ENCODE data around the gene HSPA14.
"Not testable (repeated sequence)": the region's sequence is repeated elsewhere in the genome, so short reads cannot be mapped to it uniquely, and the experiment has no call there.

The HSPA14 gene

DNA sequence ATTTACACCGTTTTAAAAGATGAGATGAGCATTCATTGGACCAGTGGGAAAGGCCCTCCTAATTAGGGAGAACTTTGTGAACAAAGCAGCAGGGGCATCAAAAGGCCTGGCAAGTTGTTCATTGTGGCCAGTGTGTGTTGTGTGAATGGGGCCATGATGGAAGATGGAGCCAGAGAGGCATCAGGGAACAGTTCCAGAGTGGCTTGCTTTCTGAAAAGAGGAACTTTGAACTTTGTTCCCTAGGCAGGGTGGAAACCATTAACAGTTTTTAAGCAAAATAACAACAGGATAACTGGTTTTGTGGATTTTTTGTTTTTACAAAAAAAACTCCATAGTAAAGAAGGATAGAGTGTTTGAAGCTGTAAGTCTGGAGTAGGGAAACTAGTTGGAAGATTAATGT, 53.0 kb downstream of the HSPA14 start:
- no peak for DNase-seq

DNA sequence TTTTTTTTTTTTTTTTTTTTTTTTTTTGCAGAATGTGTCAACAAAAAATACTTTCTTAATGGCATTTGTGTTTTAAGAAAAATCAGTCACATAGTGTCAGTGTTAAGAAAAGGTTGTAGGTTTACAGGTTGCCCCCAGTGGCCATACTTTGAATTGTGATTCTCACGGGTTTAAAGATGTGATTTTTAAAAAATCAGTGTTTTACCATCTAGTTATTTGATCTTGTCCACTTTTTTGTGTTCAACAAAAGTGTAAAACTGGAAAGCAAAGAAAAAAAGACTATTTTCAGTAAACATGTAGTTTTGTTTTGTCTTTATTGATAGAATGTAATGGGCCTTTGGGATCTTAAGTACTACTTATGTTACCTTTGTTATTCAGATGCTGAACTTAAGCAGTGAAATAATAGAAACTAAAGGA, 66.2 kb downstream of the HSPA14 start:
- DNase-seq, result no peak

DNA sequence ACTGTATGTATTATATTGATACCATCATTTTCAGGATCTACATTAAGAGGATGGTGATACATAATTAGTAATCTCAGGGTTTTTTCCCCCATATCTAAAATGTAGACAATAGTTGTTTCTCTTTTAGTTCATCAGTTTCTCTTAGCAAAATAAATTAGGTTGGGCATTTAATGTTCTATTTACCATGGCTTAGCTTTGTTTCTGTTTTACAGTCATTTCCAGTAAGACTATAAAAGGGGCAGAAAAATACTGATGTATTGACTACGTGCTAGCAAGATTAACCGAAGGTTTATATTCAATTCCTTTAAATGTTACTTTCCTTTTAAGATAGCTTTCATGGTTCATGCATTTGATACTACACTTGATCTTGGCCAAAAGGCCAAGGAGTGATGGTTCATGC, 66.8 kb downstream of the HSPA14 start:
- no peak for DNase-seq

DNA sequence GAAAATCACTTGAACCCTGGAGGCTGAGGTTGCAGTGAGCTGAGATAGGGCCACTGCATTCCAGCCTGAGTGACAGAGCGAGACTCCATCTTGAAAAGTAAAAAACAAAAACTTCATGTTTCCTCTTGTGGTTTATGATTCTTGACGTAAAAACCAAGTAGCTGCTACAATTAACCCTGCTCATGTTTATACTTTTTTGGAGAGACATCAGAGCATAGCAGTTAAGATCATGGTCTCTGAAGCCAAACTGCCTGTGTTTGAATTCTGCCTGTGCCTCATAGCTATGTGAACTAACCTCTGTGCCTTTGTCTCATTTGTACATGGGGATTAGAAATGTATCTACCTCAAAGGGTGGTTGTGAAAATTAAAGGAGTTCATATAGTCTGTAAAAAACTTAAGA, 67.8 kb downstream of the HSPA14 start:
- no peak for DNase-seq

DNA sequence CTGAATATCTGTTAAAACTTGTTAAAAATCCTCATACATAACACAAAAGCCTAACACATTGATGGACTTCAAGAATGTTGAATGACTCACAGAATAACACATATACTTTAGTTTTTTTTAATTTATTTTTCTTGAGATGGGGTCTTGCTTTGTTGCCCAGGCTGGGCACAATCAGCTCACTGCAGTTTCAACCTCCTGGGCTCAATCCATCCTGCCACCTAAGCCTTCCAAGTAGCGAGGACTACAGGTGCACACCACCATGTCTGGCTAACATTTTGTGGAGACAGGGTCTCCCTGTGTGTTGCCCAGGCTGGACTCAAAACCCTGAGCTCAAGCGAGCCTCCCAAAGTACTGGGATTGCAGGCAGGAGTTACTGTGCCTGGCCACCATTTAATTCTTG, 68.7 kb downstream of the HSPA14 start:
- DNase-seq, result no peak

DNA sequence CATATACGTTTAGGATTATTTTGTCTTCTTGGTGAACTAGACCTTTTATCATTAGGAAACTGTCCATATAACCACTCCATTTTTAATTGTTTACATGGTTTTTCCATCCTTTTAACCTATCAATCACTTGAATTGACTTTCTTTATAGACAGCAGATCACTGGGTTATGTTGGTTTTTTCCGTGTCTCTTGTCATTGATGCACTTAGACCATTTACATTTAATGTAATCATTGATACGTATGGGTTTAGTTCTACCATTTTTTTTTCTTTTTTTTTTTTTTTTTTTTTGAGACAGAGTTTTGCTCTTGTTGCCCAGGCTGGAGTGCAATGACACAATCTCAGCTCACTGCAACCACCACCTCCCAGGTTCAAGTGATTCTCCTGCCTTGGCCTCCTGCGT, 69.5 kb downstream of the HSPA14 start:
- DNase-seq, result not testable (repeated sequence)

DNA sequence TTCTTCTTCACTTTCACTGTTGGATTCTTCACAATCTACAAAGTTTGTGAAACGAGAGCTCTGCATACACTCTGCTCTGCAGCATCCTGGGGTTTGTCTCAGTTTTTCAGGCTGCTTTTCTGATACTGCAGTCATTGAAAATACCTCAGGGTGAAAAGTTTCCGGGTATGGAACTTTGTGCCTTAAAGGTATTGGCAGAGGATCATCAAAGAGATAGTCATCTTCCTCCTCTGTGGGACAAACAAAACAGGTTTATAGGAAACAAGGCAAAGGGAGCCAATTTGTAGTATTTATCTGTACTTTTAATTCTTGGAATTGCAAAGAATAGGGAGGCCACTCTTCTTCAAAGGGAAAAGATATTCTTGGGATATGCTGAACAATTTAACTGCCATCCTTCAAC, 71.0 kb downstream of the HSPA14 start:
- no peak for DNase-seq

DNA sequence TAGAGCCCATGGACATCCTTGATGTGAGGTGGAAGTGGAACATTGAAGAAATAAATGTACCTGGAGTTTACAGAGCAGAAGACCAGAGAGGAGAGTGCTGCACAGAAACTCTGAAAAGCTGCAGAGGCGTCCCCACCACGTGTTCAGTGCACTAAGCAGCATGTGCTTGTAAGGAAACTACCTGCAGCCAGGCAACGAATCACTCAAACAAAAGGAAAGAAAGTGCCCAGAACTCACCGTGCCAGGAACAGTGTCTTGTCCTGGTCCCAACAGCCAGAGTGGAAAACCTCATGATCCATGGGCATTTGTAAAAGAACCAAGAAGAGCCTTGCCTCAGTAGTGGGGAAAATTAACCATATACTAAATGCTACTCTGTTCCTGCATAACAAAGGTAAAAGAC, 72.8 kb downstream of the HSPA14 start:
- DNase-seq, result no peak

DNA sequence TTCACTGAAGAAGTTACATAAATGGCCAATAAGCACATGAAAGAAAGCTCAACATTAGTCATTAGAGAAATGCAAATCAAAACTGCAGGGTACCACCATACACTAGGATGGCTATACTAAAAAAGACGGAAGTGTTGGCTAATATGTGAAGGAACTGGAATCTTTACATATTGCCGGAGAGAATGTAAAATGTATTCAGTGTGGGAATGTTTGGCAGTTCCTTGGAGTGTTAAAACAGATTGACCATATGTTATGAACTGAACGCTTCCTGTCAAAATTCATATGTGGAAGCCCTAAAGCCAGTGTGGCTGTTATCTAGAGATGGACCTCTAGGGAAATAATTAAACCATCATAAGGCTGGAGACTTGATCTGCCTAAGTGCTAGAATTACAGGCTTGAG, 73.7 kb downstream of the HSPA14 start:
- no peak for DNase-seq

DNA sequence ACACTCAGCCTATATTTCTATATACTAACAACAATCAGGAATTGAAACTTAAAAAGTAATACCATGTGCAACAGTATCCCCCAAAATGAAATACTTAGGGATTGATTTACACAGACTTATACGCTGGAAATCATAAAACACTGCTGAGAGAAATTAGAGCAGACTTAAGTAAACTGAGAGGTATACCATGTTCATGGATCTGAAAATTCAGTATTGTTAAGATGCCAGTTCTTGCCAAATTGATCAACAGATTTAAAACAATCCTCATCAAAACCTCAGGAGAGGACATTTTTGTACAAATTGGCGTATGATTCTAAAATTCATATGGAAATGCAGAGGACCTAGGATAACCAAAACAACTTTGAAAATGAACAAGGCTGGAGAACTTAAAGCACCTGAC, 78.5 kb downstream of the HSPA14 start:
- no peak for DNase-seq

DNA sequence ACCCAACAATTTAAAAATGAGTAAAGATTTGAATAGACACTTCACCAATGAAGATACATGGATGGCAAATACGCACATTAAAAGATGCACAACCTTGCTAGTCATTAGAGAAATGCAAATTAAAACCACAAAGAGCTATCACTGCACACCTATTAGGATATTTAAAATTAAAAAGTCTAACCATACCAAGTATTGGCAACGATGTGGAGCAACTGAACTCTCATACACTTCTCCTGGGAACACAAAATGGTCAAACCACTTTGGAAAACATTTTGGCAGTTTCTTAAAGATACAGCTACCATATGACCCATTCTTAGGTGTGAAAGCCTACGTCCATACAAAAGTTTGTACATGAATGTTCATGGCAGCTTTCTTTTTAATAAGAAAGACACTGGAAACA, 79.7 kb downstream of the HSPA14 start:
- no peak for DNase-seq

DNA sequence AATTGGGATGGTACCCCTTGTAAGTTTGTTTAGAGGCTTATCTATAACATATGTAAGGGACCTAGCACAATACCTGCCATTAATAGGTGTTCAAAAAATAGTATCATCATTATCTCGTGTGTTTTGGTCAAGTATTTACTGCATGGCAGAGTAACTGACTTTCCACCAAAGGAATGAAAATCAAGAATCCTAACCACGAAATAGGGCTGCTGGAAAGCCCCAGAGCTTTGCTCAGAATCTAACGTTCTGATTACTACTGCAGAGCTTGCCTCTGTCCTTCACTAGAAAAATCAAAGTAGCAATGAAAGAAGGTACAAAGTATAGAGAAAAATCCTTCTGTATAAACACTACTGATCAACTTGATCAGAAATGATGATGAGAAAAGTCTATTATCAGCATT, 80.9 kb downstream of the HSPA14 start:
- no peak for DNase-seq

Data from DMS 273 treated with DMSO at 0.1 percent for 48 hours (cell line).